HepG2 (cell line): ENCODE measurements around the gene CC2D1B. TPM values are rescaled to one million over a fixed set of nuclear protein-coding genes. Genes with fewer than 3 reads are reported as not detected.

Source experiments
- ATF6 ChIP-seq: sonication (generic); formaldehyde crosslinking; conservative IDR thresholded peaks from 2 replicates; pipeline ENCODE4 v1.4.0; 2020; ENCODE audit warnings: missing genetic modification reagents
- CREB1 ChIP-seq, 2 experiments: fragments of 450-650 bp in 1 of 2; IDR thresholded peaks; 2 replicates each; pipeline ENCODE4 v1.6.1; 2016 to 2017; ENCODE audit warnings: control low read depth in 1 of 2, mild to moderate bottlenecking in 1 of 2, missing compliant biosample characterization in 1 of 2, missing genetic modification characterization in 1 of 2
- HNRNPLL ChIP-seq: fragments of 200-400 bp; formaldehyde crosslinking; IDR thresholded peaks from 2 replicates; pipeline ENCODE4 v1.6.1; 2017; ENCODE audit warnings: mild to moderate bottlenecking, low read depth, low read length; ENCODE audit not compliant: poor library complexity, severe bottlenecking
- KAT8 ChIP-seq: IDR thresholded peaks from 2 replicates; pipeline ENCODE4 v1.6.1; 2016; ENCODE audit warnings: missing genetic modification reagents, missing compliant biosample characterization
- KMT2B ChIP-seq: IDR thresholded peaks from 2 replicates; pipeline ENCODE4 v1.6.1; 2016; ENCODE audit warnings: missing genetic modification reagents, missing compliant biosample characterization
- MTA1 ChIP-seq: sonication (generic); formaldehyde crosslinking; IDR thresholded peaks from 2 replicates; pipeline ENCODE4 v1.4.0; 2020; ENCODE audit warnings: missing genetic modification reagents, mild to moderate bottlenecking, borderline replicate concordance
- NFYB ChIP-seq: sonication (generic); formaldehyde crosslinking; IDR thresholded peaks from 2 replicates; pipeline ENCODE4 v1.4.0; 2020; ENCODE audit warnings: missing genetic modification reagents
- PATZ1 ChIP-seq: sonication (generic); formaldehyde crosslinking; IDR thresholded peaks from 2 replicates; pipeline ENCODE4 v1.4.0; 2020; ENCODE audit warnings: missing genetic modification reagents
- POLR2AphosphoS2 ChIP-seq: IDR thresholded peaks from 2 replicates; pipeline ENCODE4 v1.6.1; 2011; ENCODE audit warnings: low read depth, low read length, improper control_type of control experiment
- RBFOX2 ChIP-seq: fragments of 200-400 bp; formaldehyde crosslinking; IDR thresholded peaks from 2 replicates; pipeline ENCODE4 v1.6.1; 2017; ENCODE audit warnings: low read depth, mild to moderate bottlenecking, low read length
- SPEN ChIP-seq: sonication (generic); formaldehyde crosslinking; IDR thresholded peaks from 2 replicates; pipeline ENCODE4 v1.5.1; 2020; ENCODE audit warnings: low read depth, mild to moderate bottlenecking, missing genetic modification reagents
- YEATS4 ChIP-seq: sonication (generic); formaldehyde crosslinking; IDR thresholded peaks from 2 replicates; pipeline ENCODE4 v1.4.0; 2020; ENCODE audit warnings: missing genetic modification reagents, borderline replicate concordance
- ZBTB38 ChIP-seq: sonication (generic); formaldehyde crosslinking; IDR thresholded peaks from 2 replicates; pipeline ENCODE4 v1.5.1; 2020; ENCODE audit warnings: mild to moderate bottlenecking, missing genetic modification reagents
- ZHX2 ChIP-seq, 2 experiments: sonication (generic) in 1 of 2; formaldehyde crosslinking in 1 of 2; IDR thresholded peaks; 2 replicates each; pipeline versions ENCODE4 v1.6.1 to v1.9.0; 2014 to 2022; ENCODE audit warnings: antibody characterized with exemption in 1 of 2, borderline replicate concordance in 1 of 2, inconsistent platforms in 1 of 2, low read depth in 1 of 2, missing genetic modification reagents in 1 of 2
- ZNF180 ChIP-seq: sonication (generic); formaldehyde crosslinking; IDR thresholded peaks from 2 replicates; pipeline ENCODE4 v1.4.0; 2020; ENCODE audit warnings: low read depth, missing genetic modification reagents, borderline replicate concordance
- ZNF382 ChIP-seq: sonication (generic); formaldehyde crosslinking; IDR thresholded peaks from 2 replicates; pipeline ENCODE4 v1.5.0; 2020; ENCODE audit warnings: missing genetic modification reagents, mild to moderate bottlenecking, borderline replicate concordance
- ZNF776 ChIP-seq: sonication (generic); formaldehyde crosslinking; IDR thresholded peaks from 2 replicates; pipeline ENCODE4 v1.4.0; 2020; ENCODE audit warnings: mild to moderate bottlenecking, missing genetic modification reagents
- ZSCAN31 ChIP-seq: sonication (generic); formaldehyde crosslinking; IDR thresholded peaks from 2 replicates; pipeline ENCODE4 v1.5.0; 2020; ENCODE audit warnings: low read depth, mild to moderate bottlenecking, missing genetic modification reagents
- polyA plus RNA-seq, 8 experiments: library from polyadenylated mRNA; depleted of rRNA in 3 of 8; stranded (reverse) in 7 of 8; unstranded in 1 of 8; fragments of >200 nt; fragmentation: Illumina TruSeq in 4 of 8; extraction: Trizol in 4 of 8; gene quantifications; 2 replicates each; pipeline versions ENCODE4 v1.2.1 to v1.2.3, GENCODE V29; 2011 to 2016; ENCODE audit warnings: low read depth in 4 of 8, missing spikeins in 1 of 8, mixed read lengths in 1 of 8; ENCODE audit not compliant: insufficient read depth in 1 of 8
- total RNA-seq, 5 experiments: library from RNA; depleted of rRNA; stranded (reverse); fragments of >200 nt; fragmentation: Illumina TruSeq; extraction: Trizol; gene quantifications; 2 replicates each; pipeline ENCODE4 v1.2.3, GENCODE V29; 2016; ENCODE audit warnings: low read depth in 1 of 5

CC2D1B gene
- total and polyA plus RNA-seq, 2 of the 13 experiments (the other 11 are each of a cell fraction or from before 2014, with no cell fraction given), result 7.2 to 19.2 TPM

- TF ChIP-seq ZHX2 (IDR thresholded peaks at IDR 0.05; ENCODE audit: low read depth) (no peak), ZHX2 (CRISPR knock-in tag; IDR thresholded peaks at IDR 0.05; ENCODE audit: borderline replicate concordance) (peak; percentile 83; the same call in 1 of the 2 replicates), RBFOX2 (peak; percentile 94), YEATS4 (CRISPR knock-in tag) (peak; percentile 94), ZSCAN31 (peak; percentile 75; the same call in 1 of the 2 replicates), MTA1 (peak; percentile 62; the same call in 1 of the 2 replicates), ZNF180 (CRISPR knock-in tag) (peak; percentile 74; the same call in 1 of the 2 replicates), ZBTB38 (peak; percentile 62; the same call in 1 of the 2 replicates), ATF6 (CRISPR knock-in tag) (no peak), NFYB (peak; percentile 73), PATZ1 (CRISPR knock-in tag) (peak; percentile 77), ZNF776 (CRISPR knock-in tag) (no peak), KMT2B (CRISPR knock-in tag) (peak; percentile 54), ZNF382 (CRISPR knock-in tag) (no peak), KAT8 (CRISPR knock-in tag) (peak; percentile 78), POLR2AphosphoS2 (no peak), SPEN (CRISPR knock-in tag) (peak; percentile 87), CREB1 (IDR thresholded peaks at IDR 0.05) (peak; percentile 52; the same call in 1 of the 2 replicates), CREB1 (CRISPR knock-in tag; IDR thresholded peaks at IDR 0.05) (no peak), HNRNPLL (peak; percentile 61)
Measured at GRCh38 chr1:52365746-52366516, at the start of gene CC2D1B (continued).
